ENCODE results near the gene PTGES2. TPM values are rescaled to one million over a fixed set of nuclear protein-coding genes. Genes with fewer than 3 reads are reported as not detected.
A peak's percentile ranks its signal among the peaks of the same experiment; 100 is the strongest.

The PTGES2 gene
- total and polyA plus RNA-seq, 9 of the 15 experiments (the other 6 are each of a cell fraction or from before 2014, with no cell fraction given): 2.4 to 196 (median 90.1) TPM

DNA sequence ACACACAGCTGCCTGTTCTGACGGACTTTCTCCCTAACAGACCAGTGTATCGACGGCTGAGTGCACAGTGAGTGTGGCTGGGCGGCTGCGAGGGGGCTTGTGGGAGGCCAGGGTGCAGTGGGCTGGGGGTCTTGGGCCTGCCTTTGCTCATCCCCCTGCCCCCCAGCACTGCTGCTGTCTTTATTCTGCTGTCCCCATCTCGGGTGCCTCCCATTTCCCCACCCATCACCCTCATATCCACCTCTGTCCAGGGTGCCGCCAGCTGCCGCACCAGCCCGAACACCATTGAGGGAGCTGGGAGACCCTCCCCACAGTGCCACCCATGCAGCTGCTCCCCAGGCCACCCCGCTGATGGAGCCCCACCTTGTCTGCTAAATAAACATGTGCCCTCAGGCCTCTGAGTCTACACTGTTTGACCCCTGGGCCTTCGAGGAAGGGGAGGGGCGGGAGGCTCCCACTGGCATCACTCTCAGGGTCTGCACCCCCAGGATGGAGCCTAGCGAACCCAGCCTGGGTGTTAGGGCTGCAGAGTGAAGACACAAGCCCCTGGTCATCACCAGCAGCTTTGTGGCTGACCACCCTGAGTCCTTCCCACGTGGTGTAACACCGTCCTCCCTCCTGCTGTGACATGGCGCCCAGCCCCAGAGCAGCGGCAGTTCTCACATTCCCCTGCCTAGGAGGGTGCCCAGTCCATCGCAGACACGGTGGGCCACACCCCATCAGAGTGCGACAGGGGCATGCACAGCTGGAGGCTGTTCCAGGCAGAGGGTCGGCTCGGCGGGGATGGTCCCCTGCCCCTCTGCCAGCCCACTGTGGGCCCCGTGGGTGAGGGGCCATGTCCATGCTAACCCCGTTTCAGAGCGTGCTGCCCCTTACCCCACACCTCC is 25.8 kb upstream of the PTGES2 start:
- Histone ChIP-seq H4K20me1 (replicated peaks; ENCODE audit: control insufficient read depth, insufficient read depth, low read length) (no peaks in the 10 kb centered on the region), H3K79me2 (ENCODE audit: control insufficient read depth, insufficient read depth, low read length) (no peaks in the 10 kb centered on the region), H3K9ac (ENCODE audit: insufficient read depth in 1 of 2, low read depth in 2 of 2, low read length in 2 of 2) (peak overlapping the region in 1 of 2 experiments; percentile 77; a peak in 2 of 4 replicates), H3K27me3 (ENCODE audit: control insufficient read depth in 2 of 2, insufficient read depth in 2 of 2, low read length in 2 of 2) (no peaks in the 10 kb centered on the region), H3K36me3 (ENCODE audit: control insufficient read depth, insufficient read depth, low read length) (no peaks in the 10 kb centered on the region), H3K9me3 (replicated peaks; ENCODE audit: control insufficient read depth, insufficient read depth, low read depth, low read length) (no peaks in the 10 kb centered on the region), H3K27ac (ENCODE audit: extremely low read depth, low read depth, low read length) (no peak overlapping the region), H3K4me3 (no peak overlapping the region), H3K4me2 (ENCODE audit: insufficient read depth, low read length) (no peak overlapping the region), H3K9me1 (ENCODE audit: control insufficient read depth, insufficient read depth, low read length) (peaks cover 8% of the 10 kb centered on the region), H2AFZ (ENCODE audit: low read depth, low read length) (no peak overlapping the region), H3K4me1 (replicated peaks in 1 of 2; ENCODE audit: control insufficient read depth in 2 of 2, insufficient read depth in 2 of 2, low read length in 2 of 2) (peaks cover 17 to 58% of the 10 kb centered on the region in 2 experiments)
- intact Hi-C loops (cut with micrococcal nuclease) (no loop called here), in situ Hi-C loops (cut with MboI) (no loop called here)
- DNase-seq (ENCODE audit: extremely low read depth in 1 of 4, low spot score in 3 of 4): peak in 2 of 4 experiments; percentile 10 to 12
- ATAC-seq: no peak
- BruUV-seq (replicated peaks): no TSS peak
- ChIA-PET POLR2A (interaction anchor here (0.6 to 3.6 kb wide), 4 partner anchors 8 to 101 kb away, joined by 3 to 37 read pairs (median 4); partner anchors contain the start of gene BBLN), CTCF (ENCODE audit: low intra/inter-chr PET ratio) (no interaction called here)
- FAIRE-seq: no peak
- WGBS (ENCODE audit: insufficient coverage, low coverage, missing lambda C conversion rate): 63% methylated on average over 26 of the region's 26 CpGs
- TF ChIP-seq, protein P1, sequence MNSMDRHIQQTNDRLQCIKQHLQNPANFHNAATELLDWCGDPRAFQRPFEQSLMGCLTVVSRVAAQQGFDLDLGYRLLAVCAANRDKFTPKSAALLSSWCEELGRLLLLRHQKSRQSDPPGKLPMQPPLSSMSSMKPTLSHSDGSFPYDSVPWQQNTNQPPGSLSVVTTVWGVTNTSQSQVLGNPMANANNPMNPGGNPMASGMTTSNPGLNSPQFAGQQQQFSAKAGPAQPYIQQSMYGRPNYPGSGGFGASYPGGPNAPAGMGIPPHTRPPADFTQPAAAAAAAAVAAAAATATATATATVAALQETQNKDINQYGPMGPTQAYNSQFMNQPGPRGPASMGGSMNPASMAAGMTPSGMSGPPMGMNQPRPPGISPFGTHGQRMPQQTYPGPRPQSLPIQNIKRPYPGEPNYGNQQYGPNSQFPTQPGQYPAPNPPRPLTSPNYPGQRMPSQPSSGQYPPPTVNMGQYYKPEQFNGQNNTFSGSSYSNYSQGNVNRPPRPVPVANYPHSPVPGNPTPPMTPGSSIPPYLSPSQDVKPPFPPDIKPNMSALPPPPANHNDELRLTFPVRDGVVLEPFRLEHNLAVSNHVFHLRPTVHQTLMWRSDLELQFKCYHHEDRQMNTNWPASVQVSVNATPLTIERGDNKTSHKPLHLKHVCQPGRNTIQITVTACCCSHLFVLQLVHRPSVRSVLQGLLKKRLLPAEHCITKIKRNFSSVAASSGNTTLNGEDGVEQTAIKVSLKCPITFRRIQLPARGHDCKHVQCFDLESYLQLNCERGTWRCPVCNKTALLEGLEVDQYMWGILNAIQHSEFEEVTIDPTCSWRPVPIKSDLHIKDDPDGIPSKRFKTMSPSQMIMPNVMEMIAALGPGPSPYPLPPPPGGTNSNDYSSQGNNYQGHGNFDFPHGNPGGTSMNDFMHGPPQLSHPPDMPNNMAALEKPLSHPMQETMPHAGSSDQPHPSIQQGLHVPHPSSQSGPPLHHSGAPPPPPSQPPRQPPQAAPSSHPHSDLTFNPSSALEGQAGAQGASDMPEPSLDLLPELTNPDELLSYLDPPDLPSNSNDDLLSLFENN (IDR thresholded peaks at IDR 0.05; ENCODE audit: low read depth in 2 of 2, low read length in 2 of 2): no peak
- TF ChIP-seq PTRF (tag; IDR thresholded peaks at IDR 0.05): no peak
- peak; percentile 45 for TF ChIP-seq ZBTB7A (IDR thresholded peaks at IDR 0.05; ENCODE audit: borderline replicate concordance, control insufficient read depth, low read depth, low read length)
- TF ChIP-seq, protein P2, sequence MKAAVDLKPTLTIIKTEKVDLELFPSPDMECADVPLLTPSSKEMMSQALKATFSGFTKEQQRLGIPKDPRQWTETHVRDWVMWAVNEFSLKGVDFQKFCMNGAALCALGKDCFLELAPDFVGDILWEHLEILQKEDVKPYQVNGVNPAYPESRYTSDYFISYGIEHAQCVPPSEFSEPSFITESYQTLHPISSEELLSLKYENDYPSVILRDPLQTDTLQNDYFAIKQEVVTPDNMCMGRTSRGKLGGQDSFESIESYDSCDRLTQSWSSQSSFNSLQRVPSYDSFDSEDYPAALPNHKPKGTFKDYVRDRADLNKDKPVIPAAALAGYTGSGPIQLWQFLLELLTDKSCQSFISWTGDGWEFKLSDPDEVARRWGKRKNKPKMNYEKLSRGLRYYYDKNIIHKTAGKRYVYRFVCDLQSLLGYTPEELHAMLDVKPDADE (conservative IDR thresholded peaks at IDR 0.05; ENCODE audit: control insufficient read depth, low read depth, low read length): 0 out of 2 replicates have a peak, but pooled peaks have one; percentile 17
- TF ChIP-seq, protein P3, sequence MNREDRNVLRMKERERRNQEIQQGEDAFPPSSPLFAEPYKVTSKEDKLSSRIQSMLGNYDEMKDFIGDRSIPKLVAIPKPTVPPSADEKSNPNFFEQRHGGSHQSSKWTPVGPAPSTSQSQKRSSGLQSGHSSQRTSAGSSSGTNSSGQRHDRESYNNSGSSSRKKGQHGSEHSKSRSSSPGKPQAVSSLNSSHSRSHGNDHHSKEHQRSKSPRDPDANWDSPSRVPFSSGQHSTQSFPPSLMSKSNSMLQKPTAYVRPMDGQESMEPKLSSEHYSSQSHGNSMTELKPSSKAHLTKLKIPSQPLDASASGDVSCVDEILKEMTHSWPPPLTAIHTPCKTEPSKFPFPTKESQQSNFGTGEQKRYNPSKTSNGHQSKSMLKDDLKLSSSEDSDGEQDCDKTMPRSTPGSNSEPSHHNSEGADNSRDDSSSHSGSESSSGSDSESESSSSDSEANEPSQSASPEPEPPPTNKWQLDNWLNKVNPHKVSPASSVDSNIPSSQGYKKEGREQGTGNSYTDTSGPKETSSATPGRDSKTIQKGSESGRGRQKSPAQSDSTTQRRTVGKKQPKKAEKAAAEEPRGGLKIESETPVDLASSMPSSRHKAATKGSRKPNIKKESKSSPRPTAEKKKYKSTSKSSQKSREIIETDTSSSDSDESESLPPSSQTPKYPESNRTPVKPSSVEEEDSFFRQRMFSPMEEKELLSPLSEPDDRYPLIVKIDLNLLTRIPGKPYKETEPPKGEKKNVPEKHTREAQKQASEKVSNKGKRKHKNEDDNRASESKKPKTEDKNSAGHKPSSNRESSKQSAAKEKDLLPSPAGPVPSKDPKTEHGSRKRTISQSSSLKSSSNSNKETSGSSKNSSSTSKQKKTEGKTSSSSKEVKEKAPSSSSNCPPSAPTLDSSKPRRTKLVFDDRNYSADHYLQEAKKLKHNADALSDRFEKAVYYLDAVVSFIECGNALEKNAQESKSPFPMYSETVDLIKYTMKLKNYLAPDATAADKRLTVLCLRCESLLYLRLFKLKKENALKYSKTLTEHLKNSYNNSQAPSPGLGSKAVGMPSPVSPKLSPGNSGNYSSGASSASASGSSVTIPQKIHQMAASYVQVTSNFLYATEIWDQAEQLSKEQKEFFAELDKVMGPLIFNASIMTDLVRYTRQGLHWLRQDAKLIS (CRISPR knock-in tag; IDR thresholded peaks at IDR 0.05): no peak
- TF ChIP-seq RBFOX2 (IDR thresholded peaks at IDR 0.05; ENCODE audit: low read depth, low read length): 0 out of 2 replicates have a peak, but pooled peaks have one; percentile 3
- peak; percentile 60; the same call in 1 of the 2 replicates for TF ChIP-seq ZNF134 (CRISPR knock-in tag; conservative IDR thresholded peaks at IDR 0.05)
- TF ChIP-seq, protein P4, sequence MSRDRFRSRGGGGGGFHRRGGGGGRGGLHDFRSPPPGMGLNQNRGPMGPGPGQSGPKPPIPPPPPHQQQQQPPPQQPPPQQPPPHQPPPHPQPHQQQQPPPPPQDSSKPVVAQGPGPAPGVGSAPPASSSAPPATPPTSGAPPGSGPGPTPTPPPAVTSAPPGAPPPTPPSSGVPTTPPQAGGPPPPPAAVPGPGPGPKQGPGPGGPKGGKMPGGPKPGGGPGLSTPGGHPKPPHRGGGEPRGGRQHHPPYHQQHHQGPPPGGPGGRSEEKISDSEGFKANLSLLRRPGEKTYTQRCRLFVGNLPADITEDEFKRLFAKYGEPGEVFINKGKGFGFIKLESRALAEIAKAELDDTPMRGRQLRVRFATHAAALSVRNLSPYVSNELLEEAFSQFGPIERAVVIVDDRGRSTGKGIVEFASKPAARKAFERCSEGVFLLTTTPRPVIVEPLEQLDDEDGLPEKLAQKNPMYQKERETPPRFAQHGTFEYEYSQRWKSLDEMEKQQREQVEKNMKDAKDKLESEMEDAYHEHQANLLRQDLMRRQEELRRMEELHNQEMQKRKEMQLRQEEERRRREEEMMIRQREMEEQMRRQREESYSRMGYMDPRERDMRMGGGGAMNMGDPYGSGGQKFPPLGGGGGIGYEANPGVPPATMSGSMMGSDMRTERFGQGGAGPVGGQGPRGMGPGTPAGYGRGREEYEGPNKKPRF (IDR thresholded peaks at IDR 0.05; ENCODE audit: low read depth, low read length): no peak
